GM21737 (cell line): ENCODE measurements around the gene SEPTIN10.

ENCODE experiments used
- ATAC-seq: cut with Tn5 transposase; IDR thresholded peaks from one replicate; pipeline ENCODE4 v1.9.1; 2021; ENCODE audit warnings: mild to moderate bottlenecking, moderate library complexity; ENCODE audit not compliant: unreplicated experiment

The SEPTIN10 gene

GRCh38 chr2:109526442-109526970 lies 87.3 kb downstream of the SEPTIN10 start:
- ATAC-seq = no peak

GRCh38 chr2:109525836-109526235 lies 87.9 kb downstream of the SEPTIN10 start:
- ATAC-seq = no peak

GRCh38 chr2:109523536-109524361 lies 90.0 kb downstream of the SEPTIN10 start:
- ATAC-seq = no peak

GRCh38 chr2:109523121-109523520 lies 90.6 kb downstream of the SEPTIN10 start:
- ATAC-seq = no peak

- ATAC-seq = no peak
Measured at GRCh38 chr2:109522063-109522374, 91.7 kb downstream of the SEPTIN10 start.

- no peak for ATAC-seq
Measured at GRCh38 chr2:109521233-109522062, 92.3 kb downstream of the SEPTIN10 start.

- ATAC-seq = no peak
Measured at GRCh38 chr2:109519513-109519912, 94.3 kb downstream of the SEPTIN10 start.

- ATAC-seq = no peak
Measured at GRCh38 chr2:109517118-109517889, 96.5 kb downstream of the SEPTIN10 start.

GRCh38 chr2:109516445-109517117 lies 97.2 kb downstream of the SEPTIN10 start:
- no peak for ATAC-seq

- ATAC-seq = no peak
Measured at GRCh38 chr2:109514857-109515256, 98.9 kb downstream of the SEPTIN10 start.

GRCh38 chr2:109513749-109514588 lies 99.8 kb downstream of the SEPTIN10 start:
- peak; percentile 57 for ATAC-seq

GRCh38 chr2:109513230-109513629 lies 100.5 kb downstream of the SEPTIN10 start:
- ATAC-seq = no peak

- ATAC-seq = no peak
Measured at GRCh38 chr2:109512076-109512475, 101.7 kb downstream of the SEPTIN10 start.

- ATAC-seq = no peak
Measured at GRCh38 chr2:109511168-109511567, 102.6 kb downstream of the SEPTIN10 start.

GRCh38 chr2:109510136-109511028 lies 103.4 kb downstream of the SEPTIN10 start:
- ATAC-seq = no peak

GRCh38 chr2:109508556-109508955 lies 105.2 kb downstream of the SEPTIN10 start:
- ATAC-seq = no peak

- no peak for ATAC-seq
Measured at GRCh38 chr2:109507828-109508227, 105.9 kb downstream of the SEPTIN10 start.

- ATAC-seq = no peak
Measured at GRCh38 chr2:109507217-109507616, 106.5 kb downstream of the SEPTIN10 start.

GRCh38 chr2:109503191-109503590 lies 110.6 kb downstream of the SEPTIN10 start:
- ATAC-seq = no peak
